Astrocyte (in vitro differentiated cells and primary cell): ENCODE data around the gene SDHAF4. TPM values are rescaled to one million over a fixed set of nuclear protein-coding genes. Genes with fewer than 3 reads are reported as not detected.

Source experiments
- DNase-seq: peaks from one replicate; pipeline ENCODE4 v3.0.0-alpha.2; 2010; ENCODE audit warnings: low read depth
- FAIRE-seq: peaks from 2 replicates; lab custom pipeline; 2011; peaks lifted over from hg19 to GRCh38; lab: Jason Lieb, UNC
- H2AFZ ChIP-seq: 2 replicates; pipeline ENCODE4 v1.6.0; 2012; ENCODE audit warnings: low read depth, low read length, inconsistent platforms
- H3K27ac ChIP-seq: 2 replicates; pipeline ENCODE4 v1.5.1; 2011; ENCODE audit warnings: low read depth, low read length, inconsistent platforms
- H3K27me3 ChIP-seq: 2 replicates; pipeline ENCODE4 v1.6.0; 2011; ENCODE audit warnings: low read length, inconsistent platforms; ENCODE audit not compliant: insufficient read depth
- H3K36me3 ChIP-seq: 2 replicates; pipeline ENCODE4 v1.5.1; 2011; ENCODE audit warnings: low read length, inconsistent platforms; ENCODE audit not compliant: insufficient read depth
- H3K4me1 ChIP-seq: 2 replicates; pipeline ENCODE4 v1.5.1; 2011; ENCODE audit warnings: low read length, inconsistent platforms; ENCODE audit not compliant: insufficient read depth
- H3K4me2 ChIP-seq: 2 replicates; pipeline ENCODE4 v1.6.0; 2012; ENCODE audit warnings: low read length, inconsistent platforms
- H3K4me3 ChIP-seq: 2 replicates; pipeline ENCODE4 v1.5.1; 2011; ENCODE audit warnings: low read depth, mild to moderate bottlenecking, low read length, inconsistent platforms; ENCODE audit not compliant: insufficient read depth
- H3K79me2 ChIP-seq: 2 replicates; pipeline ENCODE4 v1.6.0; 2012; ENCODE audit warnings: mild to moderate bottlenecking, low read length, inconsistent platforms; ENCODE audit not compliant: insufficient read depth
- H3K9ac ChIP-seq: 2 replicates; pipeline ENCODE4 v1.6.0; 2012; ENCODE audit warnings: mild to moderate bottlenecking, low read length, inconsistent platforms
- H3K9me3 ChIP-seq: 2 replicates; pipeline ENCODE4 v1.5.1; 2012; ENCODE audit warnings: low read depth, mild to moderate bottlenecking, low read length, inconsistent platforms; ENCODE audit not compliant: insufficient read depth
- H4K20me1 ChIP-seq: 2 replicates; pipeline ENCODE4 v1.6.0; 2012; ENCODE audit warnings: low read length, inconsistent platforms; ENCODE audit not compliant: insufficient read depth
- H3K27ac Mint-ChIP-seq: one replicate; pipeline ENCODE4 v1.8.0; 2021; ENCODE audit warnings: mild to moderate bottlenecking, mixed read lengths; ENCODE audit not compliant: unreplicated experiment
- H3K27me3 Mint-ChIP-seq: one replicate; pipeline ENCODE4 v1.8.0; 2021; ENCODE audit warnings: low read depth, mixed read lengths; ENCODE audit not compliant: unreplicated experiment
- H3K36me3 Mint-ChIP-seq: one replicate; pipeline ENCODE4 v1.8.0; 2021; ENCODE audit warnings: low read depth, mixed read lengths; ENCODE audit not compliant: unreplicated experiment
- H3K4me1 Mint-ChIP-seq: one replicate; pipeline ENCODE4 v1.8.0; 2021; ENCODE audit warnings: low read depth, mixed read lengths; ENCODE audit not compliant: unreplicated experiment
- H3K4me3 Mint-ChIP-seq: one replicate; pipeline ENCODE4 v1.8.0; 2021; ENCODE audit warnings: mild to moderate bottlenecking, moderate library complexity, mixed read lengths; ENCODE audit not compliant: unreplicated experiment
- H3K9me3 Mint-ChIP-seq: one replicate; pipeline ENCODE4 v1.8.0; 2021; ENCODE audit warnings: mild to moderate bottlenecking, mixed read lengths; ENCODE audit not compliant: unreplicated experiment
- CTCF ChIP-seq: IDR thresholded peaks from 2 replicates; pipeline ENCODE4 v1.5.1; 2011; ENCODE audit warnings: low read depth, mild to moderate bottlenecking, inconsistent platforms, low read length, moderate library complexity; ENCODE audit not compliant: insufficient read depth
- EZH2 ChIP-seq: IDR thresholded peaks from 2 replicates; pipeline ENCODE4 v1.6.1; 2012; ENCODE audit warnings: mild to moderate bottlenecking, low read length, inconsistent platforms; ENCODE audit not compliant: insufficient read depth
- total RNA-seq: library from RNA; stranded (reverse); gene quantifications from 2 replicates; pipeline ENCODE4 v1.2.1, GENCODE V29; 2021

SDHAF4 gene
- total RNA-seq, 1 donor from 2014 or later = 8.3 TPM

GRCh38 chr6:70629929-70630328, 63.2 kb downstream of the SDHAF4 start:
- H3K36me3 Mint-ChIP-seq = no peaks in the 10 kb centered on the region
- no peak overlapping the region for H3K27ac Mint-ChIP-seq
- no peaks in the 10 kb centered on the region for H3K4me1 Mint-ChIP-seq
- H3K4me3 ChIP-seq = no peak overlapping the region
- DNase-seq (no peak), FAIRE-seq (no peak)
- TF ChIP-seq CTCF = no peak
- TF ChIP-seq EZH2 = no peak
- H2AFZ ChIP-seq = no peak overlapping the region
- H3K4me3 Mint-ChIP-seq = no peak overlapping the region
- no peak overlapping the region for H3K4me2 ChIP-seq
- no peaks in the 10 kb centered on the region for H3K36me3 ChIP-seq
- no peaks in the 10 kb centered on the region for H3K79me2 ChIP-seq
- no peaks in the 10 kb centered on the region for H3K9me3 ChIP-seq
- peaks cover 3% of the 10 kb centered on the region for H3K9me3 Mint-ChIP-seq
- H3K27ac ChIP-seq = no peak overlapping the region
- H3K27me3 Mint-ChIP-seq = peaks cover 2% of the 10 kb centered on the region
- no peaks in the 10 kb centered on the region for H3K27me3 ChIP-seq
- no peaks in the 10 kb centered on the region for H4K20me1 ChIP-seq
- H3K4me1 ChIP-seq = no peaks in the 10 kb centered on the region
- H3K9ac ChIP-seq = no peak overlapping the region

- Histone ChIP-seq H3K79me2 (no peaks in the 10 kb centered on the region), H3K4me2 (no peak overlapping the region), H3K4me3 (no peak overlapping the region), H4K20me1 (no peaks in the 10 kb centered on the region), H3K4me1 (no peaks in the 10 kb centered on the region), H2AFZ (no peak overlapping the region), H3K9me3 (no peaks in the 10 kb centered on the region), H3K36me3 (no peaks in the 10 kb centered on the region), H3K27ac (no peak overlapping the region), H3K27me3 (no peaks in the 10 kb centered on the region), H3K9ac (no peak overlapping the region)
- Mint-ChIP-seq H3K36me3 (no peaks in the 10 kb centered on the region), H3K4me3 (no peak overlapping the region), H3K27me3 (no peaks in the 10 kb centered on the region), H3K27ac (no peak overlapping the region), H3K9me3 (no peaks in the 10 kb centered on the region), H3K4me1 (no peaks in the 10 kb centered on the region)
- TF ChIP-seq CTCF (no peak), EZH2 (no peak)
- no peak for FAIRE-seq
- no peak for DNase-seq
Observed at GRCh38 chr6:70633870-70634269, 67.1 kb downstream of the SDHAF4 start.

- H3K36me3 Mint-ChIP-seq = no peaks in the 10 kb centered on the region
- no peaks in the 10 kb centered on the region for H3K27me3 Mint-ChIP-seq
- no peak for FAIRE-seq
Observed at GRCh38 chr6:70636596-70636995, 69.9 kb downstream of the SDHAF4 start.

More at GRCh38 chr6:70636596-70636995, 69.9 kb downstream of the SDHAF4 start:
- Histone ChIP-seq H3K4me3 (no peak overlapping the region), H3K27ac (no peak overlapping the region), H4K20me1 (no peaks in the 10 kb centered on the region), H2AFZ (no peak overlapping the region), H3K9me3 (no peaks in the 10 kb centered on the region), H3K79me2 (no peaks in the 10 kb centered on the region), H3K4me1 (no peaks in the 10 kb centered on the region), H3K4me2 (no peak overlapping the region), H3K36me3 (no peaks in the 10 kb centered on the region), H3K9ac (no peak overlapping the region), H3K27me3 (no peaks in the 10 kb centered on the region)
- no peaks in the 10 kb centered on the region for H3K9me3 Mint-ChIP-seq
- H3K4me1 Mint-ChIP-seq = no peaks in the 10 kb centered on the region
- no peak for TF ChIP-seq CTCF
- no peak for TF ChIP-seq EZH2
- no peak overlapping the region for H3K27ac Mint-ChIP-seq
- DNase-seq = no peak
- H3K4me3 Mint-ChIP-seq = no peak overlapping the region
